Vagina (tissue), 2 donors: Measurements from ENCODE around the gene CHRNA10. TPM values are rescaled to one million over a fixed set of nuclear protein-coding genes. Genes with fewer than 3 reads are reported as not detected.

Source experiments
- DNase-seq, 2 donors: peaks; one replicate each; pipeline ENCODE4 v3.0.0-alpha.2; 2017; ENCODE audit errors: extremely low spot score in 2 of 2
- H3K27ac ChIP-seq: fragments of 200-600 bp; sonication (generic); one replicate; pipeline ENCODE4 v1.5.1; 2019
- H3K27me3 ChIP-seq: fragments of 200-600 bp; sonication (generic); one replicate; pipeline ENCODE4 v1.5.1; 2019
- H3K36me3 ChIP-seq, 2 donors: fragments of 200-600 bp; sonication (generic); one replicate each; pipeline ENCODE4 v1.5.1; 2017 to 2019
- H3K4me1 ChIP-seq: fragments of 200-600 bp; sonication (generic); one replicate; pipeline ENCODE4 v1.5.1; 2019
- H3K4me3 ChIP-seq, 2 donors: fragments of 200-600 bp; sonication (generic); 1 replicate in 1 of 2; 2 replicates in 1 of 2; pipeline ENCODE4 v1.5.1; 2016 to 2019
- H3K9me3 ChIP-seq: fragments of 200-600 bp; sonication (generic); one replicate; pipeline ENCODE4 v1.5.1; 2019
- POLR2A ChIP-seq, 2 donors: fragments of 450-650 bp; IDR thresholded peaks; one replicate each; pipeline ENCODE4 v1.6.1; 2017; ENCODE audit warnings: antibody characterized with exemption in 2 of 2, mild to moderate bottlenecking in 2 of 2, moderate library complexity in 2 of 2
- POLR2AphosphoS5 ChIP-seq, 2 donors: sonication (generic); formaldehyde crosslinking; IDR thresholded peaks; one replicate each; pipeline ENCODE4 v1.9.0; 2017; ENCODE audit warnings: antibody characterized with exemption in 2 of 2, mild to moderate bottlenecking in 2 of 2, low read depth in 1 of 2; ENCODE audit not compliant: insufficient read depth in 1 of 2
- intact Hi-C: fragments of 100-400 bp; cut with DNase I; formaldehyde crosslinking; loops from one replicate; pipeline ENCODE4 v1.15.1; 2023
- total RNA-seq: library from RNA; depleted of rRNA; stranded (reverse); fragments of >200 nt; gene quantifications from one replicate; pipeline ENCODE4 v1.2.3, GENCODE V29; 2016
- TF ChIP-seq, protein P1 (sequence below), 3 experiments: fragments of 450-650 bp in 2 of 3; fragments of 200-600 bp in 1 of 3; sonication (generic) in 1 of 3; IDR thresholded peaks; one replicate each; pipeline ENCODE4 v1.5.1; 2017 to 2019; ENCODE audit warnings: antibody characterized with exemption in 3 of 3, mild to moderate bottlenecking in 2 of 3, moderate library complexity in 2 of 3

CHRNA10 gene
- total RNA-seq, 1 donor from 2014 or later = not detected

DNA sequence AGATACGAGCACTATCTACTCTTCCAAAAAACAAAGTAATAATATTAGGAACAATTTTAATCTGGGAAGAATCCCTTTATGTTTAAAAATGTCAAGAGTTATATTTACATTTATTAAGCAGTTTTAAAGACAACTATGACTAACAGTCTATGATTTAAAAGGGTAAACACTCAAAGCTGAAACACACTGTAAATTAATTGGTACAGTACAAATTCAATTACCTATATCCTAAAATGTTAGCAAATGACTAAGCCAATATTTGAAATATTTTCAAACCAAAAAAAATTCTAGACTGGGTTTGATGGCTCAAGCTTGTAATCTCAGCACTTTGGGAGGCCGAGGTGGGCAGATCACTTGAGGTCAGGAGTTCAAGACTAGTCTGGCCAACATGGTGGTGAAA is 36.0 kb upstream of the CHRNA10 start:
- Histone ChIP-seq H3K27ac (no peak overlapping the region), H3K36me3 (peaks cover 6 to 46% of the 10 kb centered on the region in 2 donors), H3K27me3 (no peaks in the 10 kb centered on the region), H3K9me3 (no peaks in the 10 kb centered on the region), H3K4me3 (no peak overlapping the region), H3K4me1 (peaks cover 11% of the 10 kb centered on the region)
- intact Hi-C loops = no loop called here
- DNase-seq = no peak
- TF ChIP-seq, protein P1, sequence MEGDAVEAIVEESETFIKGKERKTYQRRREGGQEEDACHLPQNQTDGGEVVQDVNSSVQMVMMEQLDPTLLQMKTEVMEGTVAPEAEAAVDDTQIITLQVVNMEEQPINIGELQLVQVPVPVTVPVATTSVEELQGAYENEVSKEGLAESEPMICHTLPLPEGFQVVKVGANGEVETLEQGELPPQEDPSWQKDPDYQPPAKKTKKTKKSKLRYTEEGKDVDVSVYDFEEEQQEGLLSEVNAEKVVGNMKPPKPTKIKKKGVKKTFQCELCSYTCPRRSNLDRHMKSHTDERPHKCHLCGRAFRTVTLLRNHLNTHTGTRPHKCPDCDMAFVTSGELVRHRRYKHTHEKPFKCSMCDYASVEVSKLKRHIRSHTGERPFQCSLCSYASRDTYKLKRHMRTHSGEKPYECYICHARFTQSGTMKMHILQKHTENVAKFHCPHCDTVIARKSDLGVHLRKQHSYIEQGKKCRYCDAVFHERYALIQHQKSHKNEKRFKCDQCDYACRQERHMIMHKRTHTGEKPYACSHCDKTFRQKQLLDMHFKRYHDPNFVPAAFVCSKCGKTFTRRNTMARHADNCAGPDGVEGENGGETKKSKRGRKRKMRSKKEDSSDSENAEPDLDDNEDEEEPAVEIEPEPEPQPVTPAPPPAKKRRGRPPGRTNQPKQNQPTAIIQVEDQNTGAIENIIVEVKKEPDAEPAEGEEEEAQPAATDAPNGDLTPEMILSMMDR (IDR thresholded peaks at IDR 0.05) = no peak
- TF ChIP-seq POLR2AphosphoS5 (IDR thresholded peaks at IDR 0.05; ENCODE audit: insufficient read depth in 1 of 2, low read depth in 1 of 2) = no peak
- TF ChIP-seq POLR2A (IDR thresholded peaks at IDR 0.05) = no peak

DNA sequence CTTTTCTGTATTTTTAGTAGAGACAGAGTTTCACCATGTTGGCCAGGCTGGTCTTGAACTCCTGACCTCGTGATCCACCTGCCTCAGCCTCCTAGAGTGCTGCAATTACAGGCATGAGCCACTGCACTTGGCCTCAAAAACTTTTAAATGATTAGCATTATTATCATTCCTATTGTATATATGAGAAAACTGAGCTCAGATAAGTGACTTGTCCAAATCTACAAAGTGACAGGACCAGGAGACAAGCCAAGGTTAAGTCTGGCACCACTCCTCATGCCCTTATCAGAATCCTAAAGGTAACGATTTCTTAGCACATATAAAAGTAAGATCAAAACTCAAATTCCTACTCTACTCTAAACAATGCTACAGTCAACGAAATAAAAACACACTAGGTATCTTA is 32.2 kb upstream of the CHRNA10 start:
- Histone ChIP-seq H3K36me3 (peaks cover 6 to 67% of the 10 kb centered on the region in 2 donors), H3K9me3 (no peaks in the 10 kb centered on the region), H3K27ac (no peak overlapping the region), H3K4me1 (no peaks in the 10 kb centered on the region), H3K27me3 (no peaks in the 10 kb centered on the region), H3K4me3 (no peak overlapping the region)
- DNase-seq = no peak
- intact Hi-C loops = no loop called here
- no peak for TF ChIP-seq POLR2A (IDR thresholded peaks at IDR 0.05)
- TF ChIP-seq, protein P1 (IDR thresholded peaks at IDR 0.05) = no peak
- TF ChIP-seq POLR2AphosphoS5 (IDR thresholded peaks at IDR 0.05; ENCODE audit: insufficient read depth in 1 of 2, low read depth in 1 of 2) = no peak

DNA sequence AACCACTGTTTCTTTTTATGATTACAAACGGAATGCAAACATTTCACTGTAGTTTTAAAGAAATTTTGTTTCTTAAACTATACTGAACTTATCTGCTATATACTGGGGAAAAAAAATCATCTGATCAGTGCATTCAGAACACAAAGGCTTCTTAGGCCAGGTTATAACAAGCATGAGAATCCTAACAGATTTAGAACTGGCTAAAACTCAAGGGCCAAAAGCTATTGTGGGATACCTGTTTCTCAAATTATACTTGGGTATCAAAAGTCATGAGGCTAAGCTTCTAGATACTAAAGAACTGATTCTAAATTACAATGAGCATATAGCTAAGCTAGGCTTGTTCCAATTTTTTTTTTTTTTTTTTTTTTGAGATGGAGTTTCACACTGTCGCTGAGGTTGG is 29.7 kb upstream of the CHRNA10 start:
- DNase-seq = no peak
- intact Hi-C loops = no loop called here
- no peaks in the 10 kb centered on the region for H3K27me3 ChIP-seq
- TF ChIP-seq POLR2A (IDR thresholded peaks at IDR 0.05) (no peak), POLR2AphosphoS5 (IDR thresholded peaks at IDR 0.05; ENCODE audit: insufficient read depth in 1 of 2, low read depth in 1 of 2) (no peak)
- TF ChIP-seq, protein P1 (IDR thresholded peaks at IDR 0.05) = no peak
- peaks cover 6 to 82% of the 10 kb centered on the region in 2 donors for H3K36me3 ChIP-seq
- no peak overlapping the region for H3K4me3 ChIP-seq
- no peaks in the 10 kb centered on the region for H3K4me1 ChIP-seq
- no peaks in the 10 kb centered on the region for H3K9me3 ChIP-seq
- no peak overlapping the region for H3K27ac ChIP-seq

DNA sequence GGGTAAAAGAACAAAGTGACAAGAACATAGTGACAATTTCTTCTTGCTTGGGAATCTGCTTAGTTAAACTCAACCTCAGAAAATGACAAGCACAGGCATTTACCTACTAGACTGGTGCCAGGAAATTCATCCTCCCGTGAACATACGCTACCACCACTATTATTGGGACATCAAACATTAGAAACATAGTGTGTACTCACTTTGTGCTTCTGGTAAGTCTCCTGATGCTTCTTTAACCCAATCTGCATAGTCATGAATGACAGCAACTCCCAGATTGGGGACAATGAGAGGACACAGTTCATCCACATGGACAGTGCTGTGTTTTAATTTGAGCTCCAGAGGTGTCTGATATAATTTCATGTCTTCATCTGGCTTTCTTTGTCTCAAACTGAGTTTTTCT is 29.2 kb upstream of the CHRNA10 start:
- no peak for DNase-seq
- TF ChIP-seq, protein P1 (IDR thresholded peaks at IDR 0.05) = no peak
- TF ChIP-seq POLR2A (IDR thresholded peaks at IDR 0.05) (no peak), POLR2AphosphoS5 (IDR thresholded peaks at IDR 0.05; ENCODE audit: insufficient read depth in 1 of 2, low read depth in 1 of 2) (no peak)
- Histone ChIP-seq H3K4me3 (no peak overlapping the region), H3K27me3 (no peaks in the 10 kb centered on the region), H3K9me3 (no peaks in the 10 kb centered on the region), H3K4me1 (no peaks in the 10 kb centered on the region), H3K36me3 (peaks cover 6 to 82% of the 10 kb centered on the region in 2 donors), H3K27ac (no peak overlapping the region)
- intact Hi-C loops = no loop called here

DNA sequence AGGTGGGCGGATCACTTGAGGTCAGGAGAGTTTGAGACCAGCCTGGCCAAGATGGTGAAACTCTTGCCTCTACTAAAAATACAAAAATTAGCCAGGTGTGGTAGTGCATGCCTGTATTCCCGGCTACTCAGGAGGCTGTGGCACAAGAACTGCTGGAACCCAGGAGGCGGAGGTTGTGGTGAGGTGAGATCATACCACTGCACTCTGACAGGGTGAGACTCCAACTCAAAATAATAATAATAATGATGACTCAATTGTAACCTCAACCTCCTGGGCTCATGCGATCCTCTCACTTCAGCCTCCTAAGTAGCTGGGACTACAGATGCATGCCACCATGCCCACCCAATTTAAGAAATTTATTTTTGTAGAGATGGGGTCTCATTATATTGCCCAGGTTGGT is 15.6 kb upstream of the CHRNA10 start:
- H3K4me3 ChIP-seq = no peak overlapping the region

More for the DNA sequence above, 15.6 kb upstream of the CHRNA10 start:
- Histone ChIP-seq H3K27ac (no peak overlapping the region), H3K9me3 (no peaks in the 10 kb centered on the region), H3K4me1 (no peaks in the 10 kb centered on the region), H3K36me3 (peaks cover 0 to 88% of the 10 kb centered on the region in 2 donors), H3K27me3 (no peaks in the 10 kb centered on the region)
- DNase-seq = no peak
- no peak for TF ChIP-seq POLR2AphosphoS5 (IDR thresholded peaks at IDR 0.05; ENCODE audit: insufficient read depth in 1 of 2, low read depth in 1 of 2)
- intact Hi-C loops = no loop called here
